AG04450 (cell line): Measurements from ENCODE around the gene CFAP46. TPM values are rescaled to one million over a fixed set of nuclear protein-coding genes. Genes with fewer than 3 reads are reported as not detected.

Source experiments
- CTCF ChIA-PET: fragments of 300-600, 350-600 bp; formaldehyde crosslinking; extraction: SDS; loops from one replicate; lab custom pipeline; 2022; ENCODE audit warnings: antibody characterized with exemption, inconsistent platforms; lab: Charles Lee
- POLR2A ChIA-PET: fragments of 350-600 bp; formaldehyde crosslinking; extraction: SDS; loops from one replicate; lab custom pipeline; 2021; ENCODE audit warnings: antibody characterized with exemption, inconsistent platforms; lab: Yijun Ruan, JAX
- DNase-seq: peaks from one replicate; pipeline ENCODE4 v3.0.0-alpha.2; 2011; ENCODE audit warnings: low read depth, low spot score
- H3K27ac ChIP-seq: one replicate; pipeline ENCODE4 v1.5.1; 2012; ENCODE audit warnings: low read depth, low read length, control low read depth
- H3K27me3 ChIP-seq: one replicate; pipeline ENCODE4 v1.6.0; 2012; ENCODE audit warnings: low read length; ENCODE audit not compliant: control insufficient read depth, insufficient read depth
- H3K4me3 ChIP-seq: 2 replicates; pipeline ENCODE4 v1.5.1; 2011; ENCODE audit warnings: mild to moderate bottlenecking, low read depth, low read length, control low read depth
- H3K9me3 ChIP-seq: 2 replicates; pipeline ENCODE4 v1.5.1; 2012; ENCODE audit warnings: low read length; ENCODE audit not compliant: control insufficient read depth, insufficient read depth
- CTCF ChIP-seq: IDR thresholded peaks from 2 replicates; pipeline ENCODE4 v1.5.1; 2011; ENCODE audit warnings: low read depth, low read length, control low read depth, inconsistent platforms
- polyA plus RNA-seq: library from polyadenylated mRNA; depleted of rRNA; stranded (reverse); fragments of >200 nt; gene quantifications from 2 replicates; pipeline ENCODE4 v1.2.3, GENCODE V29; 2011

The CFAP46 gene
- polyA plus RNA-seq, 1 experiment, result 2.7 TPM

GRCh38 chr10:132882069-132882951, 60.1 kb downstream of the CFAP46 start:
- TF ChIP-seq CTCF, result no peak
- CTCF ChIA-PET, result no interaction called here
- Histone ChIP-seq H3K27ac (no peak overlapping the region), H3K9me3 (no peaks in the 10 kb centered on the region; the same call in 1 of the 2 replicates), H3K4me3 (no peak overlapping the region), H3K27me3 (peaks cover 11% of the 10 kb centered on the region)
- DNase-seq, result no peak
- POLR2A ChIA-PET, result no interaction called here

- CTCF ChIA-PET, result no interaction called here
- Histone ChIP-seq H3K27ac (no peak overlapping the region), H3K27me3 (peaks cover 11% of the 10 kb centered on the region), H3K9me3 (no peaks in the 10 kb centered on the region; the same call in 1 of the 2 replicates), H3K4me3 (no peak overlapping the region)
- no peak for DNase-seq
- POLR2A ChIA-PET, result no interaction called here
- TF ChIP-seq CTCF, result no peak
These were observed 61.0 kb downstream of the CFAP46 start for GRCh38 chr10:132881186-132881920.

GRCh38 chr10:132880128-132880981, 62.0 kb downstream of the CFAP46 start:
- no peak overlapping the region for H3K27ac ChIP-seq
- no peak for TF ChIP-seq CTCF
- DNase-seq, result no peak
- ChIA-PET CTCF (no interaction called here), POLR2A (no interaction called here)
- no peaks in the 10 kb centered on the region; the same call in 1 of the 2 replicates for H3K9me3 ChIP-seq
- peaks cover 14% of the 10 kb centered on the region for H3K27me3 ChIP-seq
- no peak overlapping the region for H3K4me3 ChIP-seq

GRCh38 chr10:132879408-132880127, 62.8 kb downstream of the CFAP46 start:
- DNase-seq, result no peak
- Histone ChIP-seq H3K4me3 (no peak overlapping the region), H3K9me3 (no peaks in the 10 kb centered on the region; the same call in 1 of the 2 replicates), H3K27ac (no peak overlapping the region), H3K27me3 (peaks cover 14% of the 10 kb centered on the region)
- ChIA-PET POLR2A (no interaction called here), CTCF (no interaction called here)
- no peak for TF ChIP-seq CTCF
